B cell (primary cell): ENCODE data around the gene PBLD. TPM values are rescaled to one million over a fixed set of nuclear protein-coding genes. Genes with fewer than 3 reads are reported as not detected.

Experiments
- ATAC-seq: fragments of 200-7000 bp; cut with Tn5 transposase; one replicate; pipeline ENCODE4 v1.10.0; 2021; ENCODE audit warnings: low read depth, mild to moderate bottlenecking, moderate number of reproducible peaks, moderate library complexity
- CTCF ChIA-PET: fragments of 350-600 bp; sonication (Branson Sonifier 250); formaldehyde crosslinking; loops from one replicate; lab custom pipeline; 2021; ENCODE audit warnings: antibody characterized with exemption, inconsistent platforms; lab: Charles Lee
- POLR2A ChIA-PET: fragments of 350-600 bp; sonication (Branson Sonifier 250); formaldehyde crosslinking; loops from one replicate; lab custom pipeline; 2021; ENCODE audit warnings: antibody characterized with exemption; lab: Charles Lee
- DNase-seq: peaks from one replicate; pipeline ENCODE4 v3.0.0; 2013
- H2AFZ ChIP-seq: 2 replicates; pipeline ENCODE4 v1.6.1; 2012; ENCODE audit warnings: mild to moderate bottlenecking, low read depth, low read length; ENCODE audit not compliant: insufficient read depth, poor library complexity, severe bottlenecking
- H3K27ac ChIP-seq, 2 donors: 1 replicate in 1 of 2; 2 replicates in 1 of 2; pipeline ENCODE4 v1.5.1; 2012 to 2013; ENCODE audit warnings: low read length in 2 of 2, mild to moderate bottlenecking in 2 of 2, moderate library complexity in 1 of 2
- H3K27me3 ChIP-seq, 4 experiments: fragments of 200-600 bp in 1 of 4; sonication (generic) in 1 of 4; replicated peaks in 1 of 4; 1 replicate in 2 of 4; 2 replicates in 2 of 4; pipeline versions ENCODE4 v1.6.1 to v1.7.0; 2013 to 2016; ENCODE audit warnings: low read length in 3 of 4, mild to moderate bottlenecking in 2 of 4, mixed read lengths in 1 of 4, moderate library complexity in 1 of 4; ENCODE audit not compliant: insufficient read depth in 4 of 4, control insufficient read depth in 3 of 4; ENCODE audit errors: control extremely low read depth in 1 of 4
- H3K36me3 ChIP-seq, 2 experiments: replicated peaks in 1 of 2; 1 replicate in 1 of 2; 2 replicates in 1 of 2; pipeline versions ENCODE4 v1.6.1 to v1.7.1; 2013; ENCODE audit warnings: low read length in 1 of 2; ENCODE audit not compliant: insufficient read depth in 2 of 2, control insufficient read depth in 1 of 2; ENCODE audit errors: control extremely low read depth in 1 of 2, extremely low read depth in 1 of 2
- H3K4me1 ChIP-seq, 2 donors: fragments of 200-600 bp in 1 of 2; sonication (generic) in 1 of 2; 1 replicate in 1 of 2; 2 replicates in 1 of 2; pipeline versions ENCODE4 v1.5.1 to v1.6.1; 2013 to 2017; ENCODE audit warnings: low read length in 2 of 2; ENCODE audit not compliant: control insufficient read depth in 2 of 2, insufficient read depth in 2 of 2
- H3K4me2 ChIP-seq: replicated peaks from 2 replicates; pipeline ENCODE3; 2012; ENCODE audit warnings: mild to moderate bottlenecking, low read depth, low read length; ENCODE audit not compliant: poor library complexity, severe bottlenecking
- H3K4me3 ChIP-seq, 5 experiments: fragments of 200-600 bp in 1 of 5; sonication (generic) in 1 of 5; 1 replicate in 3 of 5; 2 replicates in 2 of 5; pipeline versions ENCODE4 v1.5.1 to v1.7.0; 2011 to 2016; ENCODE audit warnings: low read length in 4 of 5, mild to moderate bottlenecking in 4 of 5, low read depth in 2 of 5, control low read depth in 1 of 5, moderate library complexity in 1 of 5; ENCODE audit not compliant: insufficient read depth in 1 of 5; ENCODE audit errors: control extremely low read depth in 1 of 5, extremely low read depth in 1 of 5
- H3K79me2 ChIP-seq: fragments of 200-600 bp; sonication (generic); one replicate; pipeline ENCODE4 v1.6.0; 2016; ENCODE audit warnings: low read length; ENCODE audit not compliant: control insufficient read depth, insufficient read depth
- H3K9ac ChIP-seq: fragments of 200-600 bp; sonication (generic); 2 replicates; pipeline ENCODE4 v1.6.1; 2017; ENCODE audit warnings: mild to moderate bottlenecking, low read length, moderate library complexity
- H3K9me3 ChIP-seq, 3 donors: one replicate each; pipeline versions ENCODE4 v1.6.1 to v1.7.1; 2013; ENCODE audit warnings: low read length in 2 of 3; ENCODE audit not compliant: control insufficient read depth in 2 of 3, insufficient read depth in 1 of 3; ENCODE audit errors: control extremely low read depth in 1 of 3
- H4K20me1 ChIP-seq: 2 replicates; pipeline ENCODE4 v1.6.0; 2012; ENCODE audit warnings: mild to moderate bottlenecking, low read length; ENCODE audit not compliant: insufficient read depth, control insufficient read depth, poor library complexity, severe bottlenecking
- H3K27ac Mint-ChIP-seq: one replicate; pipeline ENCODE4 v1.8.0; 2021; ENCODE audit warnings: mixed read lengths
- H3K27me3 Mint-ChIP-seq: one replicate; pipeline ENCODE4 v1.8.0; 2021; ENCODE audit warnings: mixed read lengths
- H3K4me1 Mint-ChIP-seq: one replicate; pipeline ENCODE4 v1.8.0; 2021; ENCODE audit warnings: mixed read lengths
- H3K4me3 Mint-ChIP-seq: one replicate; pipeline ENCODE4 v1.8.0; 2021; ENCODE audit warnings: mixed read lengths
- H3K9me3 Mint-ChIP-seq: one replicate; pipeline ENCODE4 v1.8.0; 2022; ENCODE audit warnings: mixed read lengths; ENCODE audit not compliant: insufficient read depth
- EZH2 ChIP-seq: IDR thresholded peaks from 2 replicates; pipeline ENCODE4 v1.6.1; 2012; ENCODE audit warnings: borderline replicate concordance, low read depth, mild to moderate bottlenecking, moderate library complexity, low read length; ENCODE audit not compliant: insufficient read depth, poor library complexity, severe bottlenecking
- WGBS: methylation state at CpG from one replicate; pipeline ENCODE4 v1.1.5; 2013; ENCODE audit warnings: missing lambda C conversion rate; ENCODE audit not compliant: insufficient coverage; 5-methylcytosine and 5-hydroxymethylcytosine counted together
- intact Hi-C: fragments of 100-400 bp; cut with micrococcal nuclease; formaldehyde crosslinking; loops from one replicate; pipeline ENCODE4 v1.10.0; 2022
- polyA plus RNA-seq: library from polyadenylated mRNA; depleted of rRNA; stranded (reverse); fragments of >200 nt; gene quantifications from 2 replicates; pipeline ENCODE4 v1.2.3, GENCODE V29; 2012
- total RNA-seq, 2 donors: library from RNA; stranded (reverse); fragments of 120-200 nt in 1 of 2; gene quantifications; 1 replicate in 1 of 2; 2 replicates in 1 of 2; pipeline versions ENCODE4 v1.2.3 to v1.2.4, GENCODE V29; 2013 to 2022
- TF ChIP-seq, protein P1 (sequence below): fragments of 200-600 bp; IDR thresholded peaks from one replicate; pipeline ENCODE4 v1.8.0; 2022; ENCODE audit warnings: antibody characterized with exemption, mild to moderate bottlenecking

The PBLD gene
- total and polyA plus RNA-seq, 2 donors (not counting 1 experiment from before 2014, with no cell fraction given) = 0.40 to 4.7 TPM

DNA sequence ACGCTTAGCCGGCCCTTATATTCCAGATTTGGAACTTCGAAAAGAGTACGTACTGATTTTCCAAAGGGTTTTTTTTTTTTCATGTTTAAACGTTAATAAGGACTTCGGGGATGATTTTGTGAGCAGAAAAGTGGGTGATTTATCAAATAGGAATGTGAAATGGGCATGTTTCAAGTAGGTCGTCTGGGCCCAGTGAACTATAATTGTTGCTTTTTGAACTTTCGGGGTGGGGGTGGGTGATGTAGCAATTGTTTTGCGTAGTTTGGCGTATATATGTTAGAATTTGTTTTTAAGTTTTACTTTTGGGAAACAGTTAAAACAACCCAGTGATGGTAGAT, 299 bp upstream of the PBLD start:
- Mint-ChIP-seq H3K9me3 (no peaks in the 10 kb centered on the region), H3K27me3 (no peaks in the 10 kb centered on the region), H3K4me3 (peak overlapping the region; percentile 99), H3K27ac (peak overlapping the region; percentile 100), H3K4me1 (peaks cover 73% of the 10 kb centered on the region)
- peak overlapping the region; percentile 68 for H2AFZ ChIP-seq
- CTCF ChIA-PET = interaction anchor here (0.6 to 6.6 kb wide), 5 partner anchors 9 to 751 kb away, joined by 3 to 51 read pairs (median 4); no protein-coding TSS in a partner anchor
- H3K79me2 ChIP-seq = peaks cover 62% of the 10 kb centered on the region
- no peaks in the 10 kb centered on the region for H3K27me3 ChIP-seq
- WGBS = under 1% methylated on average over 9 of the region's 10 CpGs
- H3K4me3 ChIP-seq = peak overlapping the region; percentile 77 to 95 (median 90)
- no peak for ATAC-seq
- H3K9ac ChIP-seq = peak overlapping the region; percentile 97
- H3K4me1 ChIP-seq = peaks cover 42 to 53% of the 10 kb centered on the region in 2 donors
- H4K20me1 ChIP-seq = peaks cover 50% of the 10 kb centered on the region
- intact Hi-C loops = loop anchor here (2.0 to 5.0 kb wide), 6 partner anchors 16 to 1814 kb away; partner anchors contain the start of genes TYSND1 and VPS26A
- TF ChIP-seq, protein P1, sequence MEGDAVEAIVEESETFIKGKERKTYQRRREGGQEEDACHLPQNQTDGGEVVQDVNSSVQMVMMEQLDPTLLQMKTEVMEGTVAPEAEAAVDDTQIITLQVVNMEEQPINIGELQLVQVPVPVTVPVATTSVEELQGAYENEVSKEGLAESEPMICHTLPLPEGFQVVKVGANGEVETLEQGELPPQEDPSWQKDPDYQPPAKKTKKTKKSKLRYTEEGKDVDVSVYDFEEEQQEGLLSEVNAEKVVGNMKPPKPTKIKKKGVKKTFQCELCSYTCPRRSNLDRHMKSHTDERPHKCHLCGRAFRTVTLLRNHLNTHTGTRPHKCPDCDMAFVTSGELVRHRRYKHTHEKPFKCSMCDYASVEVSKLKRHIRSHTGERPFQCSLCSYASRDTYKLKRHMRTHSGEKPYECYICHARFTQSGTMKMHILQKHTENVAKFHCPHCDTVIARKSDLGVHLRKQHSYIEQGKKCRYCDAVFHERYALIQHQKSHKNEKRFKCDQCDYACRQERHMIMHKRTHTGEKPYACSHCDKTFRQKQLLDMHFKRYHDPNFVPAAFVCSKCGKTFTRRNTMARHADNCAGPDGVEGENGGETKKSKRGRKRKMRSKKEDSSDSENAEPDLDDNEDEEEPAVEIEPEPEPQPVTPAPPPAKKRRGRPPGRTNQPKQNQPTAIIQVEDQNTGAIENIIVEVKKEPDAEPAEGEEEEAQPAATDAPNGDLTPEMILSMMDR = peak; percentile 4
- no peak for TF ChIP-seq EZH2
- DNase-seq = no peak
- peaks cover 0 to 3% of the 10 kb centered on the region in 2 experiments for H3K36me3 ChIP-seq
- H3K9me3 ChIP-seq = peaks cover 0 to 8% (median 0%) of the 10 kb centered on the region in 3 donors
- peak overlapping the region; percentile 93 to 94 for H3K27ac ChIP-seq
- POLR2A ChIA-PET = interaction anchor here (0.9 to 2.4 kb wide), 4 partner anchors 74 to 610 kb away, joined by 5 to 10 read pairs (median 8); partner anchors contain the start of gene RUFY2
- H3K4me2 ChIP-seq = peak overlapping the region; percentile 79
